Measurements from ENCODE around the gene CYP1A1. TPM values are rescaled to one million over a fixed set of nuclear protein-coding genes. Genes with fewer than 3 reads are reported as not detected.
"Not testable (repeated sequence)": the region's sequence is repeated elsewhere in the genome, so short reads cannot be mapped to it uniquely, and the experiment has no call there.

Gene CYP1A1
- total RNA-seq, 4 donors from 2014 or later, result 1.5 to 2.5 TPM; not detected in 2

GRCh38 chr15:74735305-74735704 is 10.0 kb upstream of the CYP1A1 start:
- WGBS, result 85% methylated on average over 3 of the region's 3 CpGs
- Histone ChIP-seq H3K4me1 (no peaks in the 10 kb centered on the region), H3K4me3 (no peak overlapping the region), H3K27me3 (peaks cover 0 to 77% (median 4%) of the 10 kb centered on the region in 4 donors), H3K36me3 (no peaks in the 10 kb centered on the region), H3K27ac (replicated peaks in 1 of 4) (no peak overlapping the region), H3K9me3 (no peaks in the 10 kb centered on the region)
- TF ChIP-seq EP300 (IDR thresholded peaks at IDR 0.05), result no peak
- no peak for TF ChIP-seq POLR2AphosphoS5 (IDR thresholded peaks at IDR 0.05)
- no peak for TF ChIP-seq POLR2A (IDR thresholded peaks at IDR 0.05; ENCODE audit: low read depth)
- TF ChIP-seq CTCF (IDR thresholded peaks at IDR 0.05), result no peak
- DNase-seq (ENCODE audit: extremely low spot score), result no peak
- intact Hi-C loops (cut with DNase I), result no loop called here

GRCh38 chr15:74733269-74733668 is 7.9 kb upstream of the CYP1A1 start:
- no peak for TF ChIP-seq EP300 (IDR thresholded peaks at IDR 0.05)
- no peak for TF ChIP-seq POLR2A (IDR thresholded peaks at IDR 0.05; ENCODE audit: low read depth)
- no peak for TF ChIP-seq CTCF (IDR thresholded peaks at IDR 0.05)
- TF ChIP-seq POLR2AphosphoS5 (IDR thresholded peaks at IDR 0.05), result no peak
- Histone ChIP-seq H3K4me1 (no peaks in the 10 kb centered on the region), H3K27ac (replicated peaks in 1 of 4) (no peak overlapping the region), H3K9me3 (no peaks in the 10 kb centered on the region), H3K4me3 (no peak overlapping the region), H3K27me3 (peaks cover 0 to 79% (median 4%) of the 10 kb centered on the region in 4 donors), H3K36me3 (no peaks in the 10 kb centered on the region)
- 72% methylated on average over 3 of the region's 3 CpGs for WGBS
- intact Hi-C loops (cut with DNase I), result no loop called here
- DNase-seq (ENCODE audit: extremely low spot score), result no peak

GRCh38 chr15:74732846-74733245 is 7.5 kb upstream of the CYP1A1 start:
- Histone ChIP-seq H3K27ac (replicated peaks in 1 of 4) (no peak overlapping the region), H3K9me3 (no peaks in the 10 kb centered on the region), H3K36me3 (no peaks in the 10 kb centered on the region), H3K4me1 (no peaks in the 10 kb centered on the region), H3K27me3 (peaks cover 0 to 82% (median 4%) of the 10 kb centered on the region in 4 donors), H3K4me3 (no peak overlapping the region)
- DNase-seq (ENCODE audit: extremely low spot score), result no peak
- intact Hi-C loops (cut with DNase I), result no loop called here
- TF ChIP-seq POLR2A (IDR thresholded peaks at IDR 0.05; ENCODE audit: low read depth) (no peak), EP300 (IDR thresholded peaks at IDR 0.05) (no peak), POLR2AphosphoS5 (IDR thresholded peaks at IDR 0.05) (no peak), CTCF (IDR thresholded peaks at IDR 0.05) (no peak)
- 82% methylated on average over 5 of the region's 5 CpGs for whole genome bisulfite sequencing

- TF ChIP-seq POLR2AphosphoS5 (IDR thresholded peaks at IDR 0.05) (no peak), CTCF (IDR thresholded peaks at IDR 0.05) (no peak), POLR2A (IDR thresholded peaks at IDR 0.05; ENCODE audit: low read depth) (no peak), EP300 (IDR thresholded peaks at IDR 0.05) (no peak)
Observed at GRCh38 chr15:74730619-74731316, 5.4 kb upstream of the CYP1A1 start.

GRCh38 chr15:74729372-74729771 is 4.0 kb upstream of the CYP1A1 start:
- DNase-seq (ENCODE audit: extremely low spot score); intact Hi-C loops (cut with DNase I); H3K4me3 ChIP-seq; H3K27ac ChIP-seq (replicated peaks in 1 of 4); H3K9me3 ChIP-seq; H3K36me3 ChIP-seq: not testable (repeated sequence)
- Histone ChIP-seq H3K4me1 (peaks cover 11 to 20% (median 19%) of the 10 kb centered on the region in 4 donors), H3K27me3 (peaks cover 0 to 80% (median 4%) of the 10 kb centered on the region in 4 donors)
- whole genome bisulfite sequencing, result 73% methylated on average over 6 of the region's 6 CpGs

More at GRCh38 chr15:74730619-74731316, 5.4 kb upstream of the CYP1A1 start:
- H3K4me1 ChIP-seq, result peaks cover 11 to 14% (median 14%) of the 10 kb centered on the region in 4 donors
- H3K4me3 ChIP-seq, result no peak overlapping the region
- WGBS, result 75% methylated on average over 7 of the region's 7 CpGs
- no peak overlapping the region for H3K27ac ChIP-seq (replicated peaks in 1 of 4)
- intact Hi-C loops (cut with DNase I), result no loop called here
- no peaks in the 10 kb centered on the region for H3K36me3 ChIP-seq
- peaks cover 0 to 90% (median 4%) of the 10 kb centered on the region in 4 donors for H3K27me3 ChIP-seq
- H3K9me3 ChIP-seq, result no peaks in the 10 kb centered on the region
- no peak for DNase-seq (ENCODE audit: extremely low spot score)

- DNase-seq (ENCODE audit: extremely low spot score); H3K36me3 ChIP-seq; H3K27ac ChIP-seq (replicated peaks in 1 of 4); intact Hi-C loops (cut with DNase I); H3K4me3 ChIP-seq; H3K9me3 ChIP-seq: not testable (repeated sequence)
- H3K27me3 ChIP-seq, result peaks cover 0 to 73% (median 4%) of the 10 kb centered on the region in 4 donors
- peaks cover 11 to 20% (median 19%) of the 10 kb centered on the region in 4 donors for H3K4me1 ChIP-seq
- 87% methylated on average over 15 of the region's 30 CpGs for WGBS
Observed at GRCh38 chr15:74728699-74729098, 3.4 kb upstream of the CYP1A1 start.

Measured in esophagus muscularis mucosa (tissue), 4 donors.